ENCODE measurements around the gene GRB2. TPM values are rescaled to one million over a fixed set of nuclear protein-coding genes. Genes with fewer than 3 reads are reported as not detected.
"Not testable (repeated sequence)": the region's sequence is repeated elsewhere in the genome, so short reads cannot be mapped to it uniquely, and the experiment has no call there.

GRB2 gene
- total RNA-seq, 2 experiments from 2014 or later: 244 to 308 TPM

GRCh38 chr17:75440738-75441448 lies 35.4 kb upstream of the GRB2 start:
- no peak overlapping the region for H3K4me2 ChIP-seq (ENCODE audit: low read length)
- BruUV-seq (replicated peaks): no TSS peak
- H3K9me3 ChIP-seq (ENCODE audit: low read length): no peaks in the 10 kb centered on the region
- intact Hi-C loops (cut with micrococcal nuclease; ENCODE audit: unreplicated experiment): no loop called here
- no peak overlapping the region for H2AFZ ChIP-seq (ENCODE audit: low read length)
- H4K20me1 ChIP-seq (ENCODE audit: insufficient read depth, low read length): no peaks in the 10 kb centered on the region
- H3K79me2 ChIP-seq (ENCODE audit: insufficient read depth, low read depth, low read length): no peaks in the 10 kb centered on the region
- no peak for TF ChIP-seq EZH2phosphoT487 (IDR thresholded peaks at IDR 0.05; ENCODE audit: borderline replicate concordance, low read depth, low read length)
- TF ChIP-seq CTCF (conservative IDR thresholded peaks at IDR 0.05; ENCODE audit: low read length): no peak
- POLR2A ChIA-PET: interaction anchor here (0.8 to 1.7 kb wide), 2 partner anchors 16 to 145 kb away, joined by 3 to 5 read pairs; partner anchors contain the start of gene TMEM94
- H3K4me1 ChIP-seq (ENCODE audit: insufficient read depth, low read length, poor library complexity, severe bottlenecking): no peaks in the 10 kb centered on the region
- no peaks in the 10 kb centered on the region for H3K36me3 ChIP-seq (ENCODE audit: insufficient read depth, low read length)
- H3K9me2 ChIP-seq (ENCODE audit: insufficient read depth, low read length): no peaks in the 10 kb centered on the region
- CTCF ChIA-PET (ENCODE audit: unreplicated experiment): no interaction called here
- H3K4me3 ChIP-seq (ENCODE audit: low read depth, low read length, poor library complexity, severe bottlenecking): no peak overlapping the region
- DNase-seq (ENCODE audit: low spot score): no peak
- H3K27ac ChIP-seq (ENCODE audit: low read depth, low read length, poor library complexity, severe bottlenecking): no peak overlapping the region

GRCh38 chr17:75439287-75439686 lies 33.8 kb upstream of the GRB2 start:
- no peaks in the 10 kb centered on the region for H3K4me1 ChIP-seq (ENCODE audit: insufficient read depth, low read length, poor library complexity, severe bottlenecking)
- CTCF ChIA-PET (ENCODE audit: unreplicated experiment): no interaction called here
- no peak overlapping the region for H3K4me3 ChIP-seq (ENCODE audit: low read depth, low read length, poor library complexity, severe bottlenecking)
- H4K20me1 ChIP-seq (ENCODE audit: insufficient read depth, low read length): no peaks in the 10 kb centered on the region
- no peaks in the 10 kb centered on the region for H3K79me2 ChIP-seq (ENCODE audit: insufficient read depth, low read depth, low read length)
- no peaks in the 10 kb centered on the region for H3K9me2 ChIP-seq (ENCODE audit: insufficient read depth, low read length)
- no TSS peak for BruUV-seq (replicated peaks)
- no peak for DNase-seq (ENCODE audit: low spot score)
- no peak for TF ChIP-seq EZH2phosphoT487 (IDR thresholded peaks at IDR 0.05; ENCODE audit: borderline replicate concordance, low read depth, low read length)
- TF ChIP-seq CTCF (conservative IDR thresholded peaks at IDR 0.05; ENCODE audit: low read length): no peak
- H3K4me2 ChIP-seq (ENCODE audit: low read length): no peak overlapping the region
- intact Hi-C loops (cut with micrococcal nuclease; ENCODE audit: unreplicated experiment): no loop called here
- no peaks in the 10 kb centered on the region for H3K36me3 ChIP-seq (ENCODE audit: insufficient read depth, low read length)
- no peak overlapping the region for H3K27ac ChIP-seq (ENCODE audit: low read depth, low read length, poor library complexity, severe bottlenecking)
- no peaks in the 10 kb centered on the region for H3K9me3 ChIP-seq (ENCODE audit: low read length)
- POLR2A ChIA-PET: no interaction called here
- H2AFZ ChIP-seq (ENCODE audit: low read length): no peak overlapping the region

- BruUV-seq (replicated peaks); H3K9me2 ChIP-seq (ENCODE audit: insufficient read depth, low read length); POLR2A ChIA-PET; H3K36me3 ChIP-seq (ENCODE audit: insufficient read depth, low read length); H3K79me2 ChIP-seq (ENCODE audit: insufficient read depth, low read depth, low read length); H3K4me1 ChIP-seq (ENCODE audit: insufficient read depth, low read length, poor library complexity, severe bottlenecking); H4K20me1 ChIP-seq (ENCODE audit: insufficient read depth, low read length); H3K27ac ChIP-seq (ENCODE audit: low read depth, low read length, poor library complexity, severe bottlenecking); H2AFZ ChIP-seq (ENCODE audit: low read length); intact Hi-C loops (cut with micrococcal nuclease; ENCODE audit: unreplicated experiment); H3K4me2 ChIP-seq (ENCODE audit: low read length); DNase-seq (ENCODE audit: low spot score); H3K9me3 ChIP-seq (ENCODE audit: low read length); CTCF ChIA-PET (ENCODE audit: unreplicated experiment); H3K4me3 ChIP-seq (ENCODE audit: low read depth, low read length, poor library complexity, severe bottlenecking): not testable (repeated sequence)
Observed at GRCh38 chr17:75437404-75437803, 31.9 kb upstream of the GRB2 start.

GRCh38 chr17:75434433-75434832 lies 29.0 kb upstream of the GRB2 start:
- H3K4me3 ChIP-seq (ENCODE audit: low read depth, low read length, poor library complexity, severe bottlenecking); H3K4me2 ChIP-seq (ENCODE audit: low read length); H3K36me3 ChIP-seq (ENCODE audit: insufficient read depth, low read length); POLR2A ChIA-PET; H2AFZ ChIP-seq (ENCODE audit: low read length); DNase-seq (ENCODE audit: low spot score); BruUV-seq (replicated peaks); H3K79me2 ChIP-seq (ENCODE audit: insufficient read depth, low read depth, low read length); H3K9me3 ChIP-seq (ENCODE audit: low read length); H3K27ac ChIP-seq (ENCODE audit: low read depth, low read length, poor library complexity, severe bottlenecking); H4K20me1 ChIP-seq (ENCODE audit: insufficient read depth, low read length); H3K4me1 ChIP-seq (ENCODE audit: insufficient read depth, low read length, poor library complexity, severe bottlenecking); H3K9me2 ChIP-seq (ENCODE audit: insufficient read depth, low read length); intact Hi-C loops (cut with micrococcal nuclease; ENCODE audit: unreplicated experiment): not testable (repeated sequence)
- CTCF ChIA-PET (ENCODE audit: unreplicated experiment): interaction anchor here (1.0 kb wide), 1 partner anchor 263 kb away, joined by 3 read pairs; no protein-coding TSS in a partner anchor

Measured in OCI-LY7 (cell line).